Lower leg skin (tissue), 4 donors: ENCODE results near the gene TSHZ2. TPM values are rescaled to one million over a fixed set of nuclear protein-coding genes. Genes with fewer than 3 reads are reported as not detected.

Source experiments
- DNase-seq, 2 donors: peaks; one replicate each; pipeline ENCODE4 v3.0.0-alpha.2; 2019; ENCODE audit warnings: low spot score in 2 of 2
- H3K4me3 ChIP-seq: fragments of 200-600 bp; sonication (generic); 2 replicates; pipeline ENCODE4 v1.5.1; 2017; ENCODE audit warnings: mild to moderate bottlenecking, low read depth; ENCODE audit not compliant: poor library complexity, severe bottlenecking
- POLR2A ChIP-seq, 2 donors: fragments of 450-650 bp; IDR thresholded peaks; one replicate each; pipeline ENCODE4 v1.6.1; 2016 to 2017; ENCODE audit warnings: antibody characterized with exemption in 2 of 2, mild to moderate bottlenecking in 1 of 2, moderate library complexity in 1 of 2
- WGBS, 2 donors: methylation state at CpG; one replicate each; pipeline ENCODE4 v1.1.5; 2018; 5-methylcytosine and 5-hydroxymethylcytosine counted together
- intact Hi-C: fragments of 100-400 bp; cut with DNase I; formaldehyde crosslinking; loops from one replicate; pipeline ENCODE4 v1.15.0; 2023; ENCODE audit warnings: low total_unique reads
- total RNA-seq, 4 donors: library from RNA; depleted of rRNA; stranded (reverse); fragments of >200 nt; gene quantifications; one replicate each; pipeline ENCODE4 v1.1.0, GENCODE V29; 2016
- TF ChIP-seq, protein P1 (sequence below), 3 donors: fragments of 450-650 bp; IDR thresholded peaks; one replicate each; pipeline ENCODE4 v1.5.1; 2016; ENCODE audit warnings: antibody characterized with exemption in 3 of 3, mild to moderate bottlenecking in 3 of 3, moderate library complexity in 2 of 3

TSHZ2 gene
- total RNA-seq, 4 donors from 2014 or later, result 8.1 to 25.7 (median 10.5) TPM

DNA sequence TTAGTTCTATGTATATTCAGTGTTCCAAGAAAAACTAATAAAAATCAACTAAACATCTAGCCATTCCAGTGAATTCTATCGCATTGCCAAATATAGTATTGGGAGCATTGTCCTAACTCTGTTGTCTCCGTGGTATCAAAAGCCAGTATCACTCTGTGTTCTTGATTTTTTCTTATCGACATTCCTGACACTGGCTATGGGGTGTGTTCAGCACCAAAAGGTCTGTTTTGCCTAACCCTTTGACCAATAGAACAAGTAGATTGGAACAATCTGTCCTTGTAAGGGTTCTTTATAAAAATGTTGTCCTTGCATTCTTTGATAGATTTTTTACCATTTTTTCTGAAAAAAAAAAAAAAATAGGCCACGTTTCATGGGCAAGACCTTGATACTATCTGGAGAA, 161.5 kb downstream of the TSHZ2 start:
- TF ChIP-seq, protein P1, sequence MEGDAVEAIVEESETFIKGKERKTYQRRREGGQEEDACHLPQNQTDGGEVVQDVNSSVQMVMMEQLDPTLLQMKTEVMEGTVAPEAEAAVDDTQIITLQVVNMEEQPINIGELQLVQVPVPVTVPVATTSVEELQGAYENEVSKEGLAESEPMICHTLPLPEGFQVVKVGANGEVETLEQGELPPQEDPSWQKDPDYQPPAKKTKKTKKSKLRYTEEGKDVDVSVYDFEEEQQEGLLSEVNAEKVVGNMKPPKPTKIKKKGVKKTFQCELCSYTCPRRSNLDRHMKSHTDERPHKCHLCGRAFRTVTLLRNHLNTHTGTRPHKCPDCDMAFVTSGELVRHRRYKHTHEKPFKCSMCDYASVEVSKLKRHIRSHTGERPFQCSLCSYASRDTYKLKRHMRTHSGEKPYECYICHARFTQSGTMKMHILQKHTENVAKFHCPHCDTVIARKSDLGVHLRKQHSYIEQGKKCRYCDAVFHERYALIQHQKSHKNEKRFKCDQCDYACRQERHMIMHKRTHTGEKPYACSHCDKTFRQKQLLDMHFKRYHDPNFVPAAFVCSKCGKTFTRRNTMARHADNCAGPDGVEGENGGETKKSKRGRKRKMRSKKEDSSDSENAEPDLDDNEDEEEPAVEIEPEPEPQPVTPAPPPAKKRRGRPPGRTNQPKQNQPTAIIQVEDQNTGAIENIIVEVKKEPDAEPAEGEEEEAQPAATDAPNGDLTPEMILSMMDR (IDR thresholded peaks at IDR 0.05), result no peak
- no peak for TF ChIP-seq POLR2A (IDR thresholded peaks at IDR 0.05)
- intact Hi-C loops, result no loop called here
- DNase-seq, result no peak
- H3K4me3 ChIP-seq, result no peak overlapping the region
- WGBS, 2 donors, result 90 to 94% methylated on average over 4 of the region's 4 CpGs

DNA sequence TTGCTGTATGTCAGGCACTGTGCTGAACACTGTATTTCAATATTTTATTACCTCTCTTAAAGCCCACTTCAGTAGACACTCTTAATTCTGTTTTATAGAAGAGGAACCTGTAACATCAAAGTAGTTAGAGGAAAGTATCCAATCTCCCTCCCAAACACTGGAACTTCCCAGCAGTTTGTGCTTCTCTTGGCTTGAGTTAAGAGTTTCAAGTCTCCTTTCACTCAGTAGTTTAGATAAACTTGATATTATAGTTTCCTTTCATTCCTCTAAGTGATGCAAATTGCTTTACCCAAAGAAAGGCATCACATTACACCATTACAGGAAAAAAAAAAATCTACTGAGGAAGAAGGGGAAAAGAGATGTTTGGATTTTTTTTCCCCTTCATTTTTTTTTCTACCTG, 164.3 kb downstream of the TSHZ2 start:
- intact Hi-C loops, result no loop called here
- TF ChIP-seq, protein P1 (IDR thresholded peaks at IDR 0.05), result no peak
- TF ChIP-seq POLR2A (IDR thresholded peaks at IDR 0.05), result no peak
- no peak for DNase-seq

DNA sequence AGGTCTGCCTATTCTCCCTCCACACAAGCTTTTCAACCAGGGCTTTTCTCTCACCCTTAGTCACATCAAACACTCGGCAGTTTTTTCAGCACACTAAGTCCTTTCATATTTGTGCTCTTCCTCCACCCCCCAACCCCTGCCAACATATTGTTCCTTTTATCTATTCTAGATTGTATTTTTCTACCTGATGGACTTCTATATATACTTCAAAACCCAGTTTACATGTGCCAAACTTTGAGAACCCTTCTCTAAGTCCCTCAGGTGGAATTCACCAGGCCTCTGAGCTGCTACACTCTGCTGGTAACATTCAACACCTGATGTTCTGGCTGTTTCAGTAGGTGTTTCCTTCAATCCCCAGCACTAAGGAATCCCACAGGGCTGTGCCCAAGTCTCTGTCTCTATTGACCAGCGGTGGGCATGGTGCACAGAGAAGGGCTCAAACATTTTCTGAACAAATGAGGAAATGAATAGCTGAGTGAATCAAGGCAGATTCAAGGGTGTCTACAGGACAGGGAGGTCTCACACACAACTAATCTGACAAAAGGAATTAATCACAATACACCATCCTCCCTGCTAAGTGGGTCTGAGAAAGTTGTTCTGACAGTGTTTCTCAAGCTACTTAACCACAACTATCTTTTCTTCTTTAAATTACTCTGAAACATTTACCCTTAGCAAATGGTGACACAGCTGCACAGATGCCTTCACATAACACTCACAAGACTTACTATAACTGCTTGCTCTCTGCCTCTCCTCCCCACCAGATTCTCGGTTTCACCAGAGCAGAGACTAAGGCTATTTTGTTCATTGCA, 166.5 kb downstream of the TSHZ2 start:
- DNase-seq, result no peak
- intact Hi-C loops, result no loop called here
- 86 to 93% methylated on average over 3 of the region's 3 CpGs for WGBS, 2 donors
- TF ChIP-seq, protein P1 (IDR thresholded peaks at IDR 0.05), result no peak
- TF ChIP-seq POLR2A (IDR thresholded peaks at IDR 0.05), result no peak
- no peak overlapping the region for H3K4me3 ChIP-seq

More for the DNA sequence above, 164.3 kb downstream of the TSHZ2 start:
- no peak overlapping the region for H3K4me3 ChIP-seq

DNA sequence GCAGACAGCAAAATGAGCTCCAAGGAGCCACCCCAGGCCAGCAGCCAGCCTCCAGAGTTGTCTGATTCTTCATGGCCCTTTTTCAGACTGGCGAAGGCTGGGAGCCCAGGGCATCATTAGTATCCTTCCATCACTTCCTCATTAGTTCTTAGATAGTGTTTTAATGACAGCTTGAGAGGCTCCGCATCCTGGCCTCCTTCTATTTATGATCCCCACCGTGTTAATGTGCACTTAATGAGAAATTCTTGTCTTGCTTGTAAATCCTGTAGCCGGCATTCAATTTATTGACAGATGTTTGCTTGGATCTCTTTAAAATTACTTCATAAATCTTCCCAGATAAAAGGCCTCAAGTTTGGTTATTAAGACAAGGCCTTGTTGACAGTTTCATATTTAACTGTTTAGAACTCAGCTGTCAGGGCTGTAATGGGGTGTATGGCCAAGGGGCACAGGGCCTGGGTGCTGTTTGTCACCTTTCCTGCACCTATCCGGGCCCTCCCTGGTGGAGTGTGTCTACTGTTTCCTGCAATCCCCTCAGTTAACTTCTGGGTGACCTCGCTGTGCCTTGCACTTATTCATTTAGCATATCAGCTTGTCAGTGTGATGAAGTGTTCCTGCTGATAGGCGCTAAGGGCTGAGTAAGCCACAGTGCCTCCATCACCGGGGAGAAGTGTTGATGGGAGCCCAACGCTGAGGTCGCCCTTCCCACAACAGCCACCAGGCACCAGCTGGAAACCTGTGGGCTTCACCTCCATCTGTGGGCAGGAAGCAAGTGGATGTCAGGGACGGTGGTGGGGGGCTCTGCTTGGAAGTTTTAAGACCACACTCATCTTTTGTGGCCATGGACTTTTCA, 169.3 kb downstream of the TSHZ2 start:
- 81 to 88% methylated on average over 8 to 11 of the region's 11 CpGs for WGBS, 2 donors
- intact Hi-C loops, result no loop called here

DNA sequence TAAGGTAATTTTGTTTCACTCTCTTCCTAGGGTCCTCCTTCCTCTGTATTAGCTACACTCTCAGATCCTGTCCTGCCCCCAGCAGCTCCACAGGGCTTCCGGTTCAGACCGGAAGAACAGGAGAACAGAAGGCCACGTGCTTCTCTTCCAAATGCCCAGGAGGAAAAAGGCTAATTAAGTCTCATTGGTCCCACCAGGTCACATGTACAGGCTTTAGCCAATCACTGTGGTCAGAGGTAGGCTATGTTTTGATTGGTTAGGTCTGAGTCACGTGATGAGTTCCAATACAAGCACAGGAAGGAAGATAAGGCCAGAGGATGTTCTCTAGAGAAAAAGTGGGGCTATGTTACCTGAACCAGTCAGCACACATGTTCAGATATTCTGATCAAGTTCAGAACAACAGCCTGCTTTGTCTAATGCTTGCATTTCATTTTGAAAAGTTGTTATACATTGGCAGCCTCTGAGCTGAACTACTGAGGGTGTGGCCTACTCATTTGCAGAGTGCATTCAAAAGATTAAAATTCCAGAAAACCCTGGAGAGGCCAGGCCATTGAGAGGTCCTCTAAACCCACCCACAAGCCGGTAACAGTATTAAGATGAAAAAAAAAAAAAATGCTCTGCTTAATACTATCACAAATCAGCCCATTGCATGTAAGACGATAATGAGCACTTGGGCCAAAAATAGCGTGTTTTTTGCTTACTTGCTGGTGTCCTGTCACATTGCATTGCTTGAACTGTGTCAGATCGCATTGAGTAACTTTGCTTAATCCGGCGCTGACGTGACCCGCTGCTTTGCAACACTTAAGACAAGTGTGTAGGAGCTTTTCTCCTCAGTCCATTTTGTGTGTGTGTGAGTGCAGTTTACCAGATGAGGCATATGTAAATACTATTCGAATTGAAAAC, 170.3 kb downstream of the TSHZ2 start:
- intact Hi-C loops, result no loop called here
- H3K4me3 ChIP-seq, result no peak overlapping the region
- TF ChIP-seq POLR2A (IDR thresholded peaks at IDR 0.05), result no peak
- TF ChIP-seq, protein P1 (IDR thresholded peaks at IDR 0.05), result no peak
- no peak for DNase-seq
- 76 to 83% methylated on average over 13 of the region's 13 CpGs for WGBS, 2 donors

More for the DNA sequence above, 169.3 kb downstream of the TSHZ2 start:
- DNase-seq, result no peak
- no peak for TF ChIP-seq POLR2A (IDR thresholded peaks at IDR 0.05)
- TF ChIP-seq, protein P1 (IDR thresholded peaks at IDR 0.05), result no peak
- H3K4me3 ChIP-seq, result no peak overlapping the region
